NCI-H2171 treated with DMSO at 0.1 percent for 48 hours (cell line): ENCODE data around the gene NCKAP5.
"Not testable (repeated sequence)": the region's sequence is repeated elsewhere in the genome, so short reads cannot be mapped to it uniquely, and the experiment has no call there.

ENCODE experiments used
- DNase-seq: peaks from one replicate; lab custom pipeline; 2025; lab: John Stamatoyannopoulos, UW

The NCKAP5 gene

DNA sequence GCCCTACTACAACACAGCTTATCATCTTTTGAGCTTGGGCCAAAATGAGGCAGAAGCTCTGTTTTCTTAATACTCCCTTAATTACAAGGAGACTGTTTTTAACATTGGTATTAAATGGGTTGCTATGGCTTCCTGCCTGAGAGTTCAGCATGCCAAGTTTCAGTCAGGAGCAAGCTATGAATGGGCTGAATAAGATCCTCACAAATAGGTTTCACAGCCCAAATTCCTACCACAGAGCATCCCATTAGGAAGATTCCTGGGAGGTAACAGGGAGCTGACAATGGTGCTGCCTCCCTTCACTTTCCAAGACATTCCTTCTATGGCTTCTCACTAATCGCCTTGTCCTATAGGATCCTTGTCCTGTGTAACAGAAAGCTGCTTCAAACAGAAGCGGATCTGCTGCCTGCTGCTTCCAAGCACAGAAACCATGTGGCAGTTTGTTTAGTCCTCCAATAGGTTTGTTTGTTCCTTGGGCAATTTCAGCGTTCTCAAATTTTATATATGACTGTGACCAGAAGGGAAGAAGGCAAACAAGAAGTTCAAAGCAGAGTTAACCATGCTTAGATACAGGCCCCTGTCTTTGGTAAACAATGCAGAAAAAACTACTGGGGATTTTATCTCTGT lies 70.9 kb downstream of the NCKAP5 start:
- no peak for DNase-seq

GRCh38 chr2:133496501-133497269 lies 71.6 kb downstream of the NCKAP5 start:
- no peak for DNase-seq

DNA sequence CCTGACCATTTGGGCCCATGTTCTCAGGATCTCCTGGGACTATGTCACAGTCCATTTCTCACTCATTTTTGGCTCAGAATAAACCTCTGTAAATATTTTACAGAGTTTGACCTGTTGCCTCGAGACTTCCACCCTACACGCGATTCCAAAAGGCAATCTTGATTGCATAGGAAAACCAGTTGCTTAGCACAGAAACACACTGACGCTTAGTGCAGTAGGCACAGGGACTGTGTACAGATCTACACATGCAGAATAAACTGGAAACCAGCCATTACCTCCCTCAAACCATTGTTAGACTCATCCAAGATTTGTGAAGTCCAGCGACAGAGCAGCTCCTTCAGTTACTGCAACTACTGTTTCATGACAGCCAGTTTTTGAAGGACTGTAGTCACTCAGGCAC lies 73.0 kb downstream of the NCKAP5 start:
- no peak for DNase-seq

DNA sequence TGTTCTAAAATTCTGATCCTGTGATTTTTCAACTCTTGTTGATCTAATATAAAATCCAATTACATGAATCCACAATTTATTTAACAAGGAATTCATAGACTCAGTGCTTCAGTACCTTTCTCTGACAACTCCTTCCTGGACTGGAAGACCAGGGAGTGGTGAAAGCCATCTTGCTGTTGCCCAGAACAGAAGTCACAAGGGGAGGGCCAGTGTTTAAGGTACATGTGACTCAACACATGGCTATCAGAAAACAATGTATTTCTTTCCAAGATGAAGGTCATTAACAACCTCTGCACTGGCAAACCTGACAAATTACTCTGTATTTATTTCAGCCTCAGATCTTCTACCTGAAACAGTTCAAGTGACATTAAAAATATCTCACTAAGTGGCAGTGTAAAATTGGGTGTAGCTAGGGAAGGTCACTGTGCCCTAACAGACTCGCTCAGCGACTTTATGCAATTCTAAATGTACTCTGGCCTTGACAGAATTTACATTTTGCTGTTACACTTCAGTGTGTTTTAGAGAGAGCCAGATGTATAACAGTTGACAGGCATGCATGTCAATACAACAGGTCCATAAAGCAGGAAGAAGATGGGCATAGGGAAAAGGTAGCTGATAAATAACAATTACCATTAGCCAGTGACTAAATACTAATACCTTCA lies 75.4 kb downstream of the NCKAP5 start:
- DNase-seq, result no peak

DNA sequence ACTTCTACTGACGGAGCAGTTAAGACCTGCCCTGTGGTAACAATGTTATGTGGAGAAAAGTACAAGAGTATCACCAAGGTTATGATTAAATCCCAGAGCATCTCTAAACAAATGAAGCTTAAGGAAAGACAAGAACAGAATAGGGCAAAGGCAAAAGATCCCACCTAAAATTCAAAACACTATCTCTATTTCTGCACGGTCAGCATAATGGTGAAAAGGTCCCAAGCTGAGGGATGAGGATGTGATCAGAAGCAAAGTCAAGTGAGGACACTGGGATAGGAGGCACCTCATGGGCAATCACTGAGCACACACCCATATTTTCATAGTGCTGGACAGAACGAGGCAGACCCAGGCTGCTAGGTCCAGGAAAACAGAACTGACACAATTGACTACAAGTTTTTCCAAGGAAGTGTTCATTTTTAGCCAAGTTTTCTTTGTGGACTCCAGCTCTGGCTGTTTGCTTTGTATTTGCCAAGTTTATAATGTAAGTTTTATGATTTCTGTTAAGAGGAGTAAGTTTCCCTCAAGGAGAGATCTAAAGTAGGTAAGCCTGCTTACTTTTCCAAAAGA lies 77.8 kb downstream of the NCKAP5 start:
- DNase-seq, result no peak

- no peak for DNase-seq
Observed at GRCh38 chr2:133489641-133490410, 78.4 kb downstream of the NCKAP5 start.

DNA sequence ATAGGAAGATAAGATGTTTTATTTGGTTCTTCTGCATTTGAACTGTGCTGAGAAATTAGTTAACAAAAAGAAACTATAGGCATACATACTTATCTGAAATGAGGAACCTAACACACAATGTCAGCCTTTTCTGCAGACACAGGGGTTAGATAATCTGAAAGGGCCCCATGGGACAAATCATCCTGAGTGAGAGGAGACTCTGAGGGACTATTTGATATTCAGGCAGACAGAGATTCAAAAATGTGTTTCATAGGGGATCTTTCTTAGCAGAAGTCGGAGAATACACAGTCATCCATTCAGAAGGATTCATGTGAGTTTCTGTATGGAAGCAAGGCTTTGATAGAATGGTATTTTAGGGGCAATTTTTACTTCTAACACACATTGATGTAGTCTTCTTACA lies 79.1 kb downstream of the NCKAP5 start:
- DNase-seq, result no peak

DNA sequence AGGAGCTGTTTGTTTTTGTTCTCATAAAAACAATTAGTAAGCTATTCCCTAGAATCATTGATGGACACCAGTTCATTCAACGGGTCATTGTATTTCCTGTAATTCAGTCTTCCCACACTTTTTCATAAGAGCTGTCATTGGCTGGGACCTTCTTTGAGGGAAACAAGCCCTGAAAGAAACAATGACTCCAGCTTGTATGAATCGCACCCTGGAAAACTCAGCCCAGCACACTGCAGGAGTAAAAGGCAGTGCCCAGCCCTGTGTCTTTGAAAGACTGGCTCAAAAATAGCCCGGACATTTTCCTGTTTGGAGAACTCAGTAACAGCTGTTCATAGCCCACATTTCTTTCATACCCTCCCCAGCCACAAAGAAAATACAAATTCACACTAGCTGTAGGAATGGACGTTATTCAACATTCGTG lies 81.5 kb downstream of the NCKAP5 start:
- DNase-seq, result no peak

- no peak for DNase-seq
Observed at GRCh38 chr2:133485868-133486267, 82.4 kb downstream of the NCKAP5 start.

DNA sequence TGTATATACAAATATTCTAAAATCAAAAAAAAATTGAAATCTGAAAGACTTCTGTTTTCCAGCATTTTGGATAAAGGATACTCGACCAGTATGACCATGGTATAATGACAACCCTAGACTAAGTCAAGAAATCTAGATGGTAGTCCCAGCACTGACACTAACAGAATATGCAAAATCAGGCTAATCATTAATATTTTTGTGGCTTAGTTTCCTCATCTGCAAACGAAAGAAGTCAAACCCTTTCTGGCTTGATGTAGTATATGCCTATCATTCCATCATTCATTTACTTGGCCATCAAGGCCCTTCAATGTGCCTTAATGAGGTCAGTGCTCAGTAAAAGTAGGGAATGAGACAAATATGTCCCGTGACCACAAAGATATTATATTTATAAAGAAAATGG lies 83.5 kb downstream of the NCKAP5 start:
- DNase-seq, result no peak

DNA sequence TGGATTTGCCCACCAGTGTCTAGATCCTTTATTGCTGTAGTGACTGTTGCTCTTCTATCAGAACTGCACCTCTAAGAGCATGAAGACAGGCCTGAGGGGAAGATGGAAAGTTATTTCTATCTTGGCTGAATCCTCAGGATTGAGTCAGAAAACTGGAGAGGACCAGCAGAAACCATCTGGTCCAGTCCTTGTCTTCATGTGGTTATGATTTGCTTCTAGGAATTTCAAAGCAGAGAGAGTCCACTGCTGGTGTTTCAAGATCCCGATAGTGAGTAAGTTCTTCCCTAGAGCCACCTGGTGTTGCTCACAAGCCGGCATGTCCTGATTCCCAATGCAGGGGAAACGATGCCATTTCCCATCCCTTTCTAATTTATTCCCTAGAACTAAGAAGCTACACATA lies 84.2 kb downstream of the NCKAP5 start:
- DNase-seq, result no peak

- DNase-seq, result no peak
Observed at GRCh38 chr2:133483181-133483580, 85.1 kb downstream of the NCKAP5 start.

DNA sequence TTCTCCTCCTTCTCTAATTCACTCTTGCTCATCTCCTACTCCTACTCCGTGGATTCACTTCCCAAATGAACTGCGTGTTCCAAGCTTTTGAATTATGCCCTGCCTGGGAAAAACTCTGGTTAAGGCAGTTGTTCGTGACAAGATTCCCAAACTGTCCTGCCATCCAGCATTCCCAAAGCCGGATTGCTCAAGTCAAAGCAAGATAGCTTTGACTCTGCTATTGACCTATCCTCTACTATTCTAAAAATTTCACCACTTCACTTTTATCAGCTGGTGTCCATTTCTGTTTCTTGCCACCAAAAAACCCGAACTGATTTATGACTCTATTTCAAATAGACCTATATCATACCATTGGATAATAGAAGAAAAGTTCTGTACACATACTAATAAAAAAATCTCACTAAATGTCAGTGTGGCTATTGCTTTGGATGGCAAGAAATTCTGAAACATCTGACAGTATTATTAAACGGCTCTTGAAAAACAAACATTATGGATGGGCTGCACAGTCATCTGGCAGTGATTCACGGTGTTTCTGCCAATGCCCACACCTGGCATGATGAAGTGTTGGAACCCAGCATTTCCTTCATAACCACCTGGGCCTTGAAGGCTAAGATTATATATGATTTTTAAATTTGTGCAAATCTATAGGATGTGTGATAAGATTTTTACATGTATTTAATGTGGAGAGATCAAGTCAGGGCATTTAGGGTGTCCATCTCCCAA lies 87.4 kb downstream of the NCKAP5 start:
- DNase-seq, result no peak

GRCh38 chr2:133477616-133477990 lies 90.7 kb downstream of the NCKAP5 start:
- DNase-seq, result no peak

GRCh38 chr2:133476931-133477615 lies 91.2 kb downstream of the NCKAP5 start:
- DNase-seq, result no peak

DNA sequence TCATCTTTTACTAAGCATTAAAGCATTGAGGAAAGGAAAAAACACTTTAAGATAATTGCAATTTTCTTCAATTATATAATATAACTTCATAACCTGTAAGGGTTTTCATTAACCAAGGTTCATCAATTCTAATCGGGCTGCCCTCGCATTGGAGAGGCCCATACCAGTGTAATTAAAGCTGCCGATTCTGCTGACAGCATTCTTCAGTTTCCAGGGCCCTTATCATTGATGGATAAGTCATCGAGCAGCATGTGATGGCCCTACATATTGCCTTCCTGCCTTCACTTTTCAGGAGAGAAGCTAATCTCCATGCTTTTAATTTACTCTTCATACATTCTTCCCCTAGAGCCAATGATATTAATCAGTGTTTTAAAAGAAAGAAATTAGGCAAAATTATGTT lies 92.0 kb downstream of the NCKAP5 start:
- DNase-seq, result no peak

- DNase-seq, result no peak
Observed at GRCh38 chr2:133475610-133476009, 92.7 kb downstream of the NCKAP5 start.

DNA sequence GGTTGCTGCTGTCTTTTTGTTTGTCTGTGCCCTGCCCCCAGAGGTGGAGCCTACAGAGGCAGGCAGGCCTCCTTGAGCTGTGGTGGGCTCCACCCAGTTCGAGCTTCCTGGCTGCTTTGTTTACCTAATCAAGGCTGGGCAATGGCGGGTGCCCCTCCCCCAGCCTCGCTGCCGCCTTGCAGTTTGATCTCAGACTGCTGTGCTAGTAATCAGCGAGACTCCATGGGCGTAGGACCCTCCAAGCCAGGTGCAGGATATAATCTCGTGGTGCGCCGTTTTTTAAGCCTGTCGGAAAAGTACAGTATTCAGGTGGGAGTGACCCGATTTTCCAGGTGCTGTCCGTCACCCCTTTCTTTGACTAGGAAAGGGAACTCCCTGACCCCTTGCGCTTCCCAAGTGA lies 97.8 kb downstream of the NCKAP5 start:
- DNase-seq, result not testable (repeated sequence)

DNA sequence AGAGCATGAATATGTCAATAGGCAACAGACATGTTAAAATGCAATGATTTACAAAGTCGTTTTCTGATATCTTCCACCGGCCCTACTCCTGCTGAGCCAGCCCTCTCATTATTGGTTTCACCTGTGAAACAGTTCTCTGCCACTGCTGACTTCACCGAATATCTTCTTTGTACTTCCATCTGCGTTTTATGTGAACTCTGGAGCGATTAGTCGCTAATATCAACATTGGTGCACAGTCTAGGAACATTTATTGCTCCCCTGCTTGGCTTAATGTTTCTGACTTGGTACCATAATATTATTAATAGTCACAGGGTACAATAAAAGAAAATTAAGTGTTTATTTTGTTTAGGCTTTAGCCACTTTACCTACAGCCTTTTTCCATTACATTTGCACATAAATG lies 105.5 kb downstream of the NCKAP5 start:
- no peak for DNase-seq

DNA sequence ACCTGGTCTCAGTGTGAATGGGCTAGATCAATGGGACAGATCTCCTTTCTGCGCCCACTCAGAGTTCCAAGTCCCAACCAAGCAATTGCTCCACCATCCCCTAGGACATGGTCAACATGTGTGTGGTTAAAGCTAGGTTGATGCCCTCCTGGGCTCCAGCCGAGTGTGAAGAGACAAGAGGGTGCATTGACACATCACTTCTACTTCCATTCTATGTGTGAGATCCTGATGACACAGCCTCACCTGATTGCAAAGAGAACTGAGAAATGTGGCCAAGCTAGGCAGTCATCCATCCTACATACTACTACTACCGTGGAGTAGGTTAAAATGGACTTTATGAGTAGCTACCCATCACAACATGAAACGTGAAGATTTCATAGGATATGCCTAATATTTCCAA lies 106.8 kb downstream of the NCKAP5 start:
- DNase-seq, result no peak

GRCh38 chr2:133459590-133459989 lies 108.7 kb downstream of the NCKAP5 start:
- no peak for DNase-seq
